ENCODE measurements around the gene FBXL12. TPM values are rescaled to one million over a fixed set of nuclear protein-coding genes. Genes with fewer than 3 reads are reported as not detected.

The FBXL12 gene
- total and polyA plus RNA-seq, 4 donors = 10.0 to 11.7 (median 10.3) TPM

DNA sequence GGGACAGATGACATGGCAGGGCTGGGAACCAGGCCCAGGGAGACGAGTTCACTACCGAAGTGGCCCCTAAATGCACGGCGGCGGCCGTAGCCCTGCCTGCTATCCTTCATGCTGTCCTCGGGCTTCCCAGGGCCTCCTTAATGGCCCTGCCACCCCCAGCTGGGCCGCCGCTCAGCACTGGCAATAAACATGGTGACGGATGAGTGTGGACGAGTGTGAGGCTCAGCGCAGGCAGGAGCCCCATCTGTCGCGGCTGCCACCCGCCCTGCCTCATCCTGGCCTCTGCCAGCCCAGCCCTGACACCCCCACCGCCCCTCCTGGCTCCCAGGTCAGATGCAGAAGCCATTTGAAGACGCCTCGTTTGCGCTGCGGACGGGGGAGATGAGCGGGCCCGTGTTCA lies 29.9 kb upstream of the FBXL12 start:
- no peaks in the 10 kb centered on the region for H3K27me3 ChIP-seq (ENCODE audit: control insufficient read depth in 4 of 4, insufficient read depth in 4 of 4, low read length in 3 of 4)
- H3K9ac ChIP-seq (ENCODE audit: low read depth in 1 of 2, low read length in 2 of 2) = no peak overlapping the region
- no peak for DNase-seq (ENCODE audit: low spot score)
- TF ChIP-seq, protein P1, sequence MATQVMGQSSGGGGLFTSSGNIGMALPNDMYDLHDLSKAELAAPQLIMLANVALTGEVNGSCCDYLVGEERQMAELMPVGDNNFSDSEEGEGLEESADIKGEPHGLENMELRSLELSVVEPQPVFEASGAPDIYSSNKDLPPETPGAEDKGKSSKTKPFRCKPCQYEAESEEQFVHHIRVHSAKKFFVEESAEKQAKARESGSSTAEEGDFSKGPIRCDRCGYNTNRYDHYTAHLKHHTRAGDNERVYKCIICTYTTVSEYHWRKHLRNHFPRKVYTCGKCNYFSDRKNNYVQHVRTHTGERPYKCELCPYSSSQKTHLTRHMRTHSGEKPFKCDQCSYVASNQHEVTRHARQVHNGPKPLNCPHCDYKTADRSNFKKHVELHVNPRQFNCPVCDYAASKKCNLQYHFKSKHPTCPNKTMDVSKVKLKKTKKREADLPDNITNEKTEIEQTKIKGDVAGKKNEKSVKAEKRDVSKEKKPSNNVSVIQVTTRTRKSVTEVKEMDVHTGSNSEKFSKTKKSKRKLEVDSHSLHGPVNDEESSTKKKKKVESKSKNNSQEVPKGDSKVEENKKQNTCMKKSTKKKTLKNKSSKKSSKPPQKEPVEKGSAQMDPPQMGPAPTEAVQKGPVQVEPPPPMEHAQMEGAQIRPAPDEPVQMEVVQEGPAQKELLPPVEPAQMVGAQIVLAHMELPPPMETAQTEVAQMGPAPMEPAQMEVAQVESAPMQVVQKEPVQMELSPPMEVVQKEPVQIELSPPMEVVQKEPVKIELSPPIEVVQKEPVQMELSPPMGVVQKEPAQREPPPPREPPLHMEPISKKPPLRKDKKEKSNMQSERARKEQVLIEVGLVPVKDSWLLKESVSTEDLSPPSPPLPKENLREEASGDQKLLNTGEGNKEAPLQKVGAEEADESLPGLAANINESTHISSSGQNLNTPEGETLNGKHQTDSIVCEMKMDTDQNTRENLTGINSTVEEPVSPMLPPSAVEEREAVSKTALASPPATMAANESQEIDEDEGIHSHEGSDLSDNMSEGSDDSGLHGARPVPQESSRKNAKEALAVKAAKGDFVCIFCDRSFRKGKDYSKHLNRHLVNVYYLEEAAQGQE (IDR thresholded peaks at IDR 0.05) = no peak
- TF ChIP-seq, protein P2, sequence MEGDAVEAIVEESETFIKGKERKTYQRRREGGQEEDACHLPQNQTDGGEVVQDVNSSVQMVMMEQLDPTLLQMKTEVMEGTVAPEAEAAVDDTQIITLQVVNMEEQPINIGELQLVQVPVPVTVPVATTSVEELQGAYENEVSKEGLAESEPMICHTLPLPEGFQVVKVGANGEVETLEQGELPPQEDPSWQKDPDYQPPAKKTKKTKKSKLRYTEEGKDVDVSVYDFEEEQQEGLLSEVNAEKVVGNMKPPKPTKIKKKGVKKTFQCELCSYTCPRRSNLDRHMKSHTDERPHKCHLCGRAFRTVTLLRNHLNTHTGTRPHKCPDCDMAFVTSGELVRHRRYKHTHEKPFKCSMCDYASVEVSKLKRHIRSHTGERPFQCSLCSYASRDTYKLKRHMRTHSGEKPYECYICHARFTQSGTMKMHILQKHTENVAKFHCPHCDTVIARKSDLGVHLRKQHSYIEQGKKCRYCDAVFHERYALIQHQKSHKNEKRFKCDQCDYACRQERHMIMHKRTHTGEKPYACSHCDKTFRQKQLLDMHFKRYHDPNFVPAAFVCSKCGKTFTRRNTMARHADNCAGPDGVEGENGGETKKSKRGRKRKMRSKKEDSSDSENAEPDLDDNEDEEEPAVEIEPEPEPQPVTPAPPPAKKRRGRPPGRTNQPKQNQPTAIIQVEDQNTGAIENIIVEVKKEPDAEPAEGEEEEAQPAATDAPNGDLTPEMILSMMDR (IDR thresholded peaks at IDR 0.05; ENCODE audit: low read depth, low read length, missing input control) = no peak
- TF ChIP-seq HNF4G (IDR thresholded peaks at IDR 0.05) (no peak), FOXA1 (IDR thresholded peaks at IDR 0.05) (no peak), TAF1 (conservative IDR thresholded peaks at IDR 0.05) (no peak), RAD21 (IDR thresholded peaks at IDR 0.05) (no peak), YY1 (IDR thresholded peaks at IDR 0.05) (no peak), SP1 (IDR thresholded peaks at IDR 0.05) (no peak), GABPA (IDR thresholded peaks at IDR 0.05 in 1 of 2, conservative IDR thresholded peaks at IDR 0.05 in 1 of 2) (no peak), FOXA2 (IDR thresholded peaks at IDR 0.05) (no peak)
- TF ChIP-seq, protein P3, sequence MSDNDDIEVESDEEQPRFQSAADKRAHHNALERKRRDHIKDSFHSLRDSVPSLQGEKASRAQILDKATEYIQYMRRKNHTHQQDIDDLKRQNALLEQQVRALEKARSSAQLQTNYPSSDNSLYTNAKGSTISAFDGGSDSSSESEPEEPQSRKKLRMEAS (IDR thresholded peaks at IDR 0.05) = no peak
- H3K4me1 ChIP-seq (ENCODE audit: control insufficient read depth in 4 of 4, insufficient read depth in 4 of 4, low read length in 3 of 4) = peaks cover 0 to 7% (median 2%) of the 10 kb centered on the region in 4 donors
- no peaks in the 10 kb centered on the region for H3K9me3 ChIP-seq (ENCODE audit: control insufficient read depth in 4 of 4, low read length in 3 of 4)
- no peak overlapping the region for H3K27ac ChIP-seq (ENCODE audit: low read depth in 1 of 2, low read length in 2 of 2)
- WGBS = 92% methylated on average over 23 of the region's 23 CpGs
- H3K4me3 ChIP-seq (ENCODE audit: low read depth in 1 of 3, low read length in 3 of 3) = no peak overlapping the region
- peaks cover 6 to 20% (median 8%) of the 10 kb centered on the region in 4 donors for H3K36me3 ChIP-seq (ENCODE audit: control insufficient read depth in 4 of 4, insufficient read depth in 3 of 4, low read depth in 1 of 4, low read length in 3 of 4)

DNA sequence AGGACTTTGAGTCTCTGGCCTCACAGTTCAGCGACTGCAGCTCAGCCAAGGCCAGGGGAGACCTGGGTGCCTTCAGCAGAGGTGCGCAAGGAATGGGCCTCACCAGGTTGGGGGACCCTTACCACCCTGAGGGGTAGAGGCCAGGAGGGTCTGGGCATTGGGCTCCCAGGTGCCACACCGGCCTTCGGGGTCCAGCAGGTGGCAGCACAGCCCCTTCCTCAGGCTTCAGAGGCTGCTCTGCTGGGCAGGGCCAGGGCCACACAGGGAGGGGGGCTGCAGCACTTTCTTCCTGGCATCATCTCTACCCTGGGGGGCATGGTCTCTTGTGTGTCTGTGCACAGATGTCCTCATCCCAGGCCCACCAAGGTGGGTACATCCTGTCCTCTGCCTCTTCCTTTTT lies 29.2 kb upstream of the FBXL12 start:
- Histone ChIP-seq H3K9ac (ENCODE audit: low read depth in 1 of 2, low read length in 2 of 2) (no peak overlapping the region), H3K4me1 (ENCODE audit: control insufficient read depth in 4 of 4, insufficient read depth in 4 of 4, low read length in 3 of 4) (peaks cover 0 to 2% (median 0%) of the 10 kb centered on the region in 4 donors), H3K27ac (ENCODE audit: low read depth in 1 of 2, low read length in 2 of 2) (no peak overlapping the region), H3K36me3 (ENCODE audit: control insufficient read depth in 4 of 4, insufficient read depth in 3 of 4, low read depth in 1 of 4, low read length in 3 of 4) (peaks cover 6 to 26% (median 11%) of the 10 kb centered on the region in 4 donors), H3K9me3 (ENCODE audit: control insufficient read depth in 4 of 4, low read length in 3 of 4) (no peaks in the 10 kb centered on the region), H3K27me3 (ENCODE audit: control insufficient read depth in 4 of 4, insufficient read depth in 4 of 4, low read length in 3 of 4) (no peaks in the 10 kb centered on the region), H3K4me3 (ENCODE audit: low read depth in 1 of 3, low read length in 3 of 3) (no peak overlapping the region)
- no peak for DNase-seq (ENCODE audit: low spot score)
- 79% methylated on average over 4 of the region's 4 CpGs for WGBS
- TF ChIP-seq NR2F2 (IDR thresholded peaks at IDR 0.05) (no peak), TAF1 (conservative IDR thresholded peaks at IDR 0.05) (no peak), FOXA2 (IDR thresholded peaks at IDR 0.05) (no peak), HNF4A (conservative IDR thresholded peaks at IDR 0.05) (no peak), RAD21 (IDR thresholded peaks at IDR 0.05) (peak; percentile 58 to 59), JUND (IDR thresholded peaks at IDR 0.05) (no peak), EGR1 (IDR thresholded peaks at IDR 0.05; ENCODE audit: low read depth in 2 of 2) (no peak), RXRA (IDR thresholded peaks at IDR 0.05) (no peak), HNF4G (IDR thresholded peaks at IDR 0.05) (no peak), YY1 (IDR thresholded peaks at IDR 0.05) (no peak), GABPA (IDR thresholded peaks at IDR 0.05 in 1 of 2, conservative IDR thresholded peaks at IDR 0.05 in 1 of 2) (no peak), SP1 (IDR thresholded peaks at IDR 0.05) (no peak)
- TF ChIP-seq, protein P2 (IDR thresholded peaks at IDR 0.05; ENCODE audit: low read depth, low read length, missing input control) = peak; percentile 34
- TF ChIP-seq, protein P4, sequence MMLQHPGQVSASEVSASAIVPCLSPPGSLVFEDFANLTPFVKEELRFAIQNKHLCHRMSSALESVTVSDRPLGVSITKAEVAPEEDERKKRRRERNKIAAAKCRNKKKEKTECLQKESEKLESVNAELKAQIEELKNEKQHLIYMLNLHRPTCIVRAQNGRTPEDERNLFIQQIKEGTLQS (IDR thresholded peaks at IDR 0.05) = no peak
- TF ChIP-seq, protein P5, sequence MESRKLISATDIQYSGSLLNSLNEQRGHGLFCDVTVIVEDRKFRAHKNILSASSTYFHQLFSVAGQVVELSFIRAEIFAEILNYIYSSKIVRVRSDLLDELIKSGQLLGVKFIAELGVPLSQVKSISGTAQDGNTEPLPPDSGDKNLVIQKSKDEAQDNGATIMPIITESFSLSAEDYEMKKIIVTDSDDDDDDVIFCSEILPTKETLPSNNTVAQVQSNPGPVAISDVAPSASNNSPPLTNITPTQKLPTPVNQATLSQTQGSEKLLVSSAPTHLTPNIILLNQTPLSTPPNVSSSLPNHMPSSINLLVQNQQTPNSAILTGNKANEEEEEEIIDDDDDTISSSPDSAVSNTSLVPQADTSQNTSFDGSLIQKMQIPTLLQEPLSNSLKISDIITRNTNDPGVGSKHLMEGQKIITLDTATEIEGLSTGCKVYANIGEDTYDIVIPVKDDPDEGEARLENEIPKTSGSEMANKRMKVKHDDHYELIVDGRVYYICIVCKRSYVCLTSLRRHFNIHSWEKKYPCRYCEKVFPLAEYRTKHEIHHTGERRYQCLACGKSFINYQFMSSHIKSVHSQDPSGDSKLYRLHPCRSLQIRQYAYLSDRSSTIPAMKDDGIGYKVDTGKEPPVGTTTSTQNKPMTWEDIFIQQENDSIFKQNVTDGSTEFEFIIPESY (IDR thresholded peaks at IDR 0.05) = no peak

Measured in liver (tissue), 9 donors.